AG04450 (cell line): ENCODE measurements around the gene RHOBTB3. TPM values are rescaled to one million over a fixed set of nuclear protein-coding genes. Genes with fewer than 3 reads are reported as not detected.
"Not testable (repeated sequence)": the region's sequence is repeated elsewhere in the genome, so short reads cannot be mapped to it uniquely, and the experiment has no call there.

Source experiments
- CTCF ChIA-PET: fragments of 300-600, 350-600 bp; formaldehyde crosslinking; extraction: SDS; loops from one replicate; lab custom pipeline; 2022; ENCODE audit warnings: antibody characterized with exemption, inconsistent platforms; lab: Charles Lee
- POLR2A ChIA-PET: fragments of 350-600 bp; formaldehyde crosslinking; extraction: SDS; loops from one replicate; lab custom pipeline; 2021; ENCODE audit warnings: antibody characterized with exemption, inconsistent platforms; lab: Yijun Ruan, JAX
- DNase-seq: peaks from one replicate; pipeline ENCODE4 v3.0.0-alpha.2; 2011; ENCODE audit warnings: low read depth, low spot score
- H3K27ac ChIP-seq: one replicate; pipeline ENCODE4 v1.5.1; 2012; ENCODE audit warnings: low read depth, low read length, control low read depth
- H3K27me3 ChIP-seq: one replicate; pipeline ENCODE4 v1.6.0; 2012; ENCODE audit warnings: low read length; ENCODE audit not compliant: control insufficient read depth, insufficient read depth
- H3K4me3 ChIP-seq: 2 replicates; pipeline ENCODE4 v1.5.1; 2011; ENCODE audit warnings: mild to moderate bottlenecking, low read depth, low read length, control low read depth
- H3K9me3 ChIP-seq: 2 replicates; pipeline ENCODE4 v1.5.1; 2012; ENCODE audit warnings: low read length; ENCODE audit not compliant: control insufficient read depth, insufficient read depth
- CTCF ChIP-seq: IDR thresholded peaks from 2 replicates; pipeline ENCODE4 v1.5.1; 2011; ENCODE audit warnings: low read depth, low read length, control low read depth, inconsistent platforms
- polyA plus RNA-seq: library from polyadenylated mRNA; depleted of rRNA; stranded (reverse); fragments of >200 nt; gene quantifications from 2 replicates; pipeline ENCODE4 v1.2.3, GENCODE V29; 2011

The RHOBTB3 gene
- polyA plus RNA-seq, 1 experiment: 360 TPM

GRCh38 chr5:95808013-95808685, 77.0 kb downstream of the RHOBTB3 start:
- no peak for TF ChIP-seq CTCF
- ChIA-PET CTCF (interaction anchor here (1.4 to 2.1 kb wide), 3 partner anchors 11 to 163 kb away, joined by 3 to 9 read pairs (median 4); no protein-coding TSS in a partner anchor), POLR2A (interaction anchor here (0.5 to 2.5 kb wide), 3 partner anchors 15 to 26 kb away, joined by 4 to 7 read pairs (median 6); partner anchors contain the start of gene GLRX)
- no peak for DNase-seq
- no peaks in the 10 kb centered on the region for H3K9me3 ChIP-seq
- no peak overlapping the region for H3K4me3 ChIP-seq
- peak overlapping the region; percentile 31 for H3K27ac ChIP-seq
- H3K27me3 ChIP-seq: no peaks in the 10 kb centered on the region

GRCh38 chr5:95808686-95809413, 77.7 kb downstream of the RHOBTB3 start:
- no peak for TF ChIP-seq CTCF
- ChIA-PET CTCF (interaction anchor here (1.4 kb wide), 1 partner anchor 164 kb away, joined by 3 read pairs; no protein-coding TSS in a partner anchor), POLR2A (interaction anchor here (0.5 to 2.5 kb wide), 3 partner anchors 14 to 26 kb away, joined by 4 to 7 read pairs (median 6); partner anchors contain the start of gene GLRX)
- no peaks in the 10 kb centered on the region for H3K9me3 ChIP-seq
- peak overlapping the region; percentile 55 for H3K27ac ChIP-seq
- DNase-seq: no peak
- no peaks in the 10 kb centered on the region for H3K27me3 ChIP-seq
- H3K4me3 ChIP-seq: no peak overlapping the region

DNA sequence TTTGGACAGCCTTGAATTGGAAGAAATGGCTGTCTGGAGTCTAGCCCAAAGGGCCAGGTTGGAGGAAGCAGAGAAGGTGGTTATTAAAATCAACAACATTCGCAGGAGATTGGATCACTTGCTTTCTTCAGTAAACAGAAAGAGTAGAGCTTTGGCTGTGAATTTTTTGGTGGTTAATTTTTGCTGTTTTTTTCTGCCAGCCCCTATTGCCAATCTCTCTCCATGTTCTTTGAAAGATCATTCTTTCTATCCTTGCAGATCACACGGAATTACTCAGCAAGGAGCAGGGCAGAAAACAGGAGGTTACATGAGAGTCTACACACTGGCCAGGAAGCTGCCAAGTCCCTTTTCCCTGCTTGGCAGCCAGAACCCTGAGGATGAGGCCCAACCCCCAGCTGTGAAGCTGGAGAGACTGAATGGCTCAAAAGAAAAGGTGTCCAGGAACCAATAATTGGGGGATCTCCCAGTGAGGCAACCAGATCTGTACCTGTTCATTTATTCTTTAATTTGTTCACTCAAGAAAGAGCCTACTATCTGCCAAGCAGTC, 78.4 kb downstream of the RHOBTB3 start:
- ChIA-PET CTCF (interaction anchor here (1.7 kb wide), 1 partner anchor 28 kb away, joined by 7 read pairs; no protein-coding TSS in a partner anchor), POLR2A (interaction anchor here (1.9 to 2.5 kb wide), 2 partner anchors 13 to 23 kb away, joined by 7 to 12 read pairs; partner anchors contain the start of gene GLRX)
- Histone ChIP-seq H3K4me3 (no peak overlapping the region), H3K27me3 (no peaks in the 10 kb centered on the region), H3K9me3 (no peaks in the 10 kb centered on the region), H3K27ac (peak overlapping the region; percentile 55)
- no peak for TF ChIP-seq CTCF
- no peak for DNase-seq

- TF ChIP-seq CTCF: no peak
- no peaks in the 10 kb centered on the region for H3K9me3 ChIP-seq
- H3K27ac ChIP-seq: peak overlapping the region; percentile 82
- DNase-seq: no peak
- POLR2A ChIA-PET: interaction anchor here (1.9 to 2.5 kb wide), 2 partner anchors 12 to 24 kb away, joined by 7 to 12 read pairs; partner anchors contain the start of gene GLRX
- CTCF ChIA-PET: interaction anchor here (1.7 kb wide), 1 partner anchor 29 kb away, joined by 7 read pairs; no protein-coding TSS in a partner anchor
- no peaks in the 10 kb centered on the region for H3K27me3 ChIP-seq
- H3K4me3 ChIP-seq: no peak overlapping the region
These were observed 79.4 kb downstream of the RHOBTB3 start for GRCh38 chr5:95810305-95811125.

DNA sequence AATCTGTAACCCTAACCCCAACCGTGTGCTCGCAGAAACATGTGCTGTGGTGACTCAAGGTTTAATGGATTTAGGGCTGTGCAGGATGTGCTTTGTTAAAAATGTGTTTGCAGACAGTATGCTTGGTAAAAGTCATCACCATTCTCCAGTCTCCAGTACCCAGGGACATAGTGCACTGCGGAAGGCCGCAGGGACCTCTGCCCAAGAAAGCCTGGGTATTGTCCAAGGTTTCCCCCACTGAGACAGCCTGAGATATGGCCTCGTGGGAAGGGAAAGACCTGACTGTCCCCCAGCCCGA, 79.9 kb downstream of the RHOBTB3 start:
- not testable (repeated sequence) for H3K27ac ChIP-seq, H3K27me3 ChIP-seq, H3K9me3 ChIP-seq, H3K4me3 ChIP-seq, DNase-seq
- ChIA-PET CTCF (interaction anchor here (1.7 kb wide), 1 partner anchor 30 kb away, joined by 7 read pairs; no protein-coding TSS in a partner anchor), POLR2A (interaction anchor here (1.9 kb wide), 1 partner anchor 11 kb away, joined by 12 read pairs; the partner anchor contains the start of gene GLRX)

GRCh38 chr5:95811461-95812073, 80.4 kb downstream of the RHOBTB3 start:
- not testable (repeated sequence) for H3K4me3 ChIP-seq, H3K27me3 ChIP-seq, H3K9me3 ChIP-seq, DNase-seq
- ChIA-PET POLR2A (interaction anchor here (1.9 kb wide), 1 partner anchor 11 kb away, joined by 12 read pairs; the partner anchor contains the start of gene GLRX), CTCF (interaction anchor here (1.7 to 3.3 kb wide), 2 partner anchors 30 to 31 kb away, joined by 7 to 13 read pairs; no protein-coding TSS in a partner anchor)
- H3K27ac ChIP-seq: peak overlapping the region; percentile 31
